K562 (cell line): ENCODE measurements around the gene PRICKLE4. TPM values are rescaled to one million over a fixed set of nuclear protein-coding genes. Genes with fewer than 3 reads are reported as not detected.

Source experiments
- ATAC-seq: fragments of 200-7000 bp; cut with Tn5 transposase; 3 replicates; pipeline ENCODE4 v1.9.1; 2020; ENCODE audit warnings: moderate library complexity
- BruUV-seq: library from RNA; stranded (reverse); fragments of 400-500 nt; replicated peaks from 2 replicates; lab custom pipeline; 2021; lab: Mats Ljungman, UMichigan
- CTCF ChIA-PET: fragments of 300-600 bp; formaldehyde crosslinking; extraction: SDS; loops from one replicate; lab custom pipeline; 2021; ENCODE audit warnings: low intra/inter-chr PET ratio; lab: Yijun Ruan, JAX
- POLR2A ChIA-PET: fragments of 300-600, 350-650 bp; sonication (Branson Sonifier 250); formaldehyde crosslinking; extraction: SDS; loops from one replicate; lab custom pipeline; 2021; ENCODE audit warnings: antibody characterized with exemption, inconsistent platforms; lab: Yijun Ruan, JAX
- DNase-seq, 4 experiments: peaks; one replicate each; pipeline versions ENCODE4 v3.0.0 to v3.0.0-alpha.2; 2011 to 2018; ENCODE audit warnings: low spot score in 3 of 4, mixed read lengths in 3 of 4; ENCODE audit errors: extremely low read depth in 1 of 4
- FAIRE-seq: peaks from 2 replicates; lab custom pipeline; 2011; peaks lifted over from hg19 to GRCh38; lab: Jason Lieb, UNC
- H2AFZ ChIP-seq: 2 replicates; pipeline ENCODE4 v1.6.0; 2011; ENCODE audit warnings: low read depth, low read length, control low read depth, inconsistent platforms
- H3K27ac ChIP-seq: fragments of 200-600 bp; 3 replicates; pipeline ENCODE4 v1.8.0; 2011; ENCODE audit warnings: low read depth, mild to moderate bottlenecking, control low read depth, inconsistent platforms, low read length, moderate library complexity, mixed read lengths; ENCODE audit errors: extremely low read depth
- H3K27me3 ChIP-seq, 2 experiments: fragments of 300-600 bp in 1 of 2; 2 replicates in 1 of 2; 3 replicates in 1 of 2; pipeline versions ENCODE4 v1.6.0 to v1.8.0; 2011; ENCODE audit warnings: inconsistent platforms in 2 of 2, low read length in 2 of 2, mild to moderate bottlenecking in 1 of 2, mixed read lengths in 1 of 2, moderate library complexity in 1 of 2; ENCODE audit not compliant: control insufficient read depth in 2 of 2, insufficient read depth in 2 of 2
- H3K36me3 ChIP-seq: fragments of 300-600 bp; 3 replicates; pipeline ENCODE4 v1.8.0; 2011; ENCODE audit warnings: mild to moderate bottlenecking, low read length, inconsistent platforms; ENCODE audit not compliant: control insufficient read depth, insufficient read depth
- H3K4me1 ChIP-seq, 2 experiments: fragments of 200-600 bp in 1 of 2; replicated peaks in 1 of 2; 2 replicates in 1 of 2; 3 replicates in 1 of 2; pipeline versions ENCODE4 v1.5.1 to v1.8.0; 2011; ENCODE audit warnings: inconsistent platforms in 2 of 2, low read length in 2 of 2, mild to moderate bottlenecking in 1 of 2, mixed read lengths in 1 of 2, moderate library complexity in 1 of 2; ENCODE audit not compliant: control insufficient read depth in 2 of 2, insufficient read depth in 2 of 2
- H3K4me2 ChIP-seq: 2 replicates; pipeline ENCODE4 v1.6.1; 2011; ENCODE audit warnings: low read length, control low read depth, inconsistent platforms, mixed read lengths; ENCODE audit not compliant: insufficient read depth
- H3K4me3 ChIP-seq: fragments of 200-600 bp; sonication (generic), shearing (Covaris generic); 2 replicates; pipeline ENCODE4 v1.5.1; 2016; ENCODE audit warnings: control low read depth, inconsistent platforms
- H3K79me2 ChIP-seq: fragments of 200-600 bp; 3 replicates; pipeline ENCODE4 v1.8.0; 2011; ENCODE audit warnings: low read length, inconsistent platforms; ENCODE audit not compliant: control insufficient read depth, insufficient read depth
- H3K9ac ChIP-seq, 2 experiments: 2 replicates each; pipeline versions ENCODE4 v1.6.0 to v1.6.1; 2011; ENCODE audit warnings: low read depth in 2 of 2, low read length in 2 of 2, control low read depth in 1 of 2, inconsistent platforms in 1 of 2, mild to moderate bottlenecking in 1 of 2, mixed read lengths in 1 of 2; ENCODE audit not compliant: insufficient read depth in 1 of 2
- H3K9me1 ChIP-seq: one replicate; pipeline ENCODE4 v1.6.0; 2011; ENCODE audit warnings: inconsistent platforms, mild to moderate bottlenecking, low read length, moderate library complexity; ENCODE audit not compliant: control insufficient read depth, insufficient read depth
- H3K9me3 ChIP-seq: replicated peaks from 2 replicates; pipeline ENCODE4 v1.5.1; 2011; ENCODE audit warnings: low read depth, low read length, inconsistent platforms; ENCODE audit not compliant: control insufficient read depth, insufficient read depth
- H4K20me1 ChIP-seq: replicated peaks from 2 replicates; pipeline ENCODE4 v1.6.1; 2011; ENCODE audit warnings: low read length, inconsistent platforms, mixed read lengths; ENCODE audit not compliant: control insufficient read depth, insufficient read depth
- CEBPB ChIP-seq: fragments of 450-650 bp; IDR thresholded peaks from 2 replicates; pipeline ENCODE4 v1.6.1; 2016; ENCODE audit warnings: missing genetic modification characterization, missing compliant biosample characterization
- CXXC5 ChIP-seq: fragments of 250-450 bp; sonication (Bioruptor Pico); IDR thresholded peaks from 2 replicates; pipeline ENCODE4 v1.8.0; 2022; ENCODE audit warnings: inconsistent platforms, mild to moderate bottlenecking, moderate library complexity
- POLR2G ChIP-seq: fragments of 200-400 bp; formaldehyde crosslinking; IDR thresholded peaks from 2 replicates; pipeline ENCODE4 v1.6.1; 2017; ENCODE audit warnings: low read depth, mild to moderate bottlenecking, antibody characterized with exemption, low read length, moderate library complexity
- RBFOX2 ChIP-seq: fragments of 200-400 bp; formaldehyde crosslinking; IDR thresholded peaks from 2 replicates; pipeline ENCODE4 v1.6.1; 2017; ENCODE audit warnings: low read depth, mild to moderate bottlenecking, low read length, moderate library complexity
- ZBTB33 ChIP-seq: sonication (generic); formaldehyde crosslinking; IDR thresholded peaks from 2 replicates; pipeline ENCODE4 v1.8.1; 2023; ENCODE audit warnings: mild to moderate bottlenecking, missing genetic modification reagents
- WGBS: fragments of 100-300 bp; shearing (Covaris generic); methylation state at CpG from one replicate; pipeline ENCODE4 v1.1.6; 2016; ENCODE audit warnings: low coverage, mixed read lengths; ENCODE audit not compliant: insufficient coverage; ENCODE audit errors: missing lambda C conversion rate; 5-methylcytosine and 5-hydroxymethylcytosine counted together
- in situ Hi-C: fragments of 300-500 bp; cut with MboI; formaldehyde crosslinking; loops from 4 replicates; pipeline ENCODE4 v1.15.0; 2018; ENCODE audit warnings: inconsistent platforms, mixed read lengths
- intact Hi-C: fragments of 100-400 bp; cut with micrococcal nuclease; formaldehyde crosslinking; loops from 2 replicates; pipeline ENCODE4 v1.14.2; 2022
- polyA plus RNA-seq, 8 experiments: library from polyadenylated mRNA; depleted of rRNA in 4 of 8; stranded (reverse) in 5 of 8; unstranded in 3 of 8; fragments of >200 nt; fragmentation: Nextera tagmentation in 2 of 8; fragmentation: Illumina TruSeq in 1 of 8; extraction: Ambion mirVana in 2 of 8; extraction: Trizol in 1 of 8; gene quantifications; 2 replicates each; pipeline versions ENCODE4 v1.2.1 to v1.2.3, GENCODE V29; 2011 to 2014; ENCODE audit warnings: inconsistent platforms in 1 of 8, missing spikeins in 1 of 8
- total RNA-seq, 7 experiments: library from RNA; depleted of rRNA in 6 of 7; stranded (reverse); fragments of >200 nt in 6 of 7; fragmentation: Illumina TruSeq in 2 of 7; extraction: Trizol in 2 of 7; gene quantifications; 2 replicates each; pipeline versions ENCODE4 v1.2.1 to v1.2.3, GENCODE V29; 2011 to 2021; ENCODE audit warnings: low replicate concordance in 1 of 7

The PRICKLE4 gene
- total and polyA plus RNA-seq, 9 of the 15 experiments (the other 6 are each of a cell fraction or from before 2014, with no cell fraction given), result 0.20 to 0.32 (median 0.27) TPM; not detected in 6

- Histone ChIP-seq H3K36me3 (peaks cover 19% of the 10 kb centered on the region; the same call in 2 of the 3 replicates), H4K20me1 (no peaks in the 10 kb centered on the region; the same call in 1 of the 2 replicates), H3K4me1 (peaks cover 31 to 41% of the 10 kb centered on the region in 2 experiments), H3K9ac (no peak overlapping the region), H3K4me2 (no peak overlapping the region), H3K9me1 (no peaks in the 10 kb centered on the region), H3K79me2 (no peaks in the 10 kb centered on the region), H3K27me3 (no peaks in the 10 kb centered on the region), H3K9me3 (no peaks in the 10 kb centered on the region)
- intact Hi-C loops, result no loop called here
- DNase-seq (no peak), ATAC-seq (no peak)
- in situ Hi-C loops, result loop anchor here (5.0 kb wide), 1 partner anchor 34 kb away; the partner anchor contains the start of gene TFEB
- no TSS peak for BruUV-seq
- POLR2A ChIA-PET, result interaction anchor here (1.5 kb wide), 1 partner anchor 10 kb away, joined by 3 read pairs; no protein-coding TSS in a partner anchor
- CTCF ChIA-PET, result no interaction called here
- no peak for TF ChIP-seq CXXC5 (CRISPR knock-in tag)
- TF ChIP-seq ZBTB33 (CRISPR knock-in tag), result no peak
- TF ChIP-seq POLR2G, result 0 out of 2 replicates have a peak, but pooled peaks have one; percentile 3
- TF ChIP-seq CEBPB, result no peak
- 0 out of 2 replicates have a peak, but pooled peaks have one; percentile 20 for TF ChIP-seq RBFOX2
- TF ChIP-seq, all 486 proteins: peak for 2
- 68% methylated on average over 24 of the region's 29 CpGs for WGBS
- Histone ChIP-seq H3K27ac (no peak overlapping the region), H2AFZ (no peak overlapping the region), H3K4me3 (no peak overlapping the region)
- FAIRE-seq, result no peak
These were observed 9.3 kb upstream of the PRICKLE4 start for GRCh38 chr6:41771058-41771983.
